Measurements from ENCODE around the gene ITGA8.
"Not testable (repeated sequence)": the region's sequence is repeated elsewhere in the genome, so short reads cannot be mapped to it uniquely, and the experiment has no call there.

ITGA8 gene

GRCh38 chr10:15719899-15720634 is at the start of gene ITGA8:
Gene ITGA8, minus strand, starts transcription at chr10:15719922. Its CDS starts 151 bp downstream, at chr10:15719771.
- no peak for DNase-seq (ENCODE audit: low read depth in 2 of 2)

- no peak for DNase-seq (ENCODE audit: low read depth in 2 of 2)
Measured at GRCh38 chr10:15764892-15765454, 45.3 kb upstream of the ITGA8 start.

GRCh38 chr10:15763006-15763405 is 43.3 kb upstream of the ITGA8 start:
- DNase-seq (ENCODE audit: low read depth in 2 of 2): no peak

GRCh38 chr10:15762239-15762638 is 42.5 kb upstream of the ITGA8 start:
- not testable (repeated sequence) for DNase-seq (ENCODE audit: low read depth in 2 of 2)

DNA sequence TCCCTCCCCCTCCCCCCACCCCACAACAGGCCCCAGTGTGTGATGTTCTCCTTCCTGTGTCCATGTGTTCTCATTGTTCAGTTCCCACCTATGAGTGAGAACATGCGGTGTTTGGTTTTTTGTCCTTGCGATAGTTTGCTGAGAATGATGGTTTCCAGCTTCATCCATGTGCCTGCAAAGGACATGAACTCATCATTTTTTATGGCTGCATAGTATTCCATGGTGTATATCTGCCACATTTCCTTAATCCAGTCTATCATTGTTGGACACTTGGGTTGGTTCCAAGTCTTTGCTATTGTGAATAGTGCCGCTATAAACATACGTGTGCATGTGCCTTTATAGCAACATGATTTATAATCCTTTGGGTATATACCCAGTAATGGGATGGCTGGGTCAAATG is 41.5 kb upstream of the ITGA8 start:
- DNase-seq (ENCODE audit: low read depth in 2 of 2): not testable (repeated sequence)

GRCh38 chr10:15760681-15761080 is 41.0 kb upstream of the ITGA8 start:
- no peak for DNase-seq (ENCODE audit: low read depth in 2 of 2)

DNA sequence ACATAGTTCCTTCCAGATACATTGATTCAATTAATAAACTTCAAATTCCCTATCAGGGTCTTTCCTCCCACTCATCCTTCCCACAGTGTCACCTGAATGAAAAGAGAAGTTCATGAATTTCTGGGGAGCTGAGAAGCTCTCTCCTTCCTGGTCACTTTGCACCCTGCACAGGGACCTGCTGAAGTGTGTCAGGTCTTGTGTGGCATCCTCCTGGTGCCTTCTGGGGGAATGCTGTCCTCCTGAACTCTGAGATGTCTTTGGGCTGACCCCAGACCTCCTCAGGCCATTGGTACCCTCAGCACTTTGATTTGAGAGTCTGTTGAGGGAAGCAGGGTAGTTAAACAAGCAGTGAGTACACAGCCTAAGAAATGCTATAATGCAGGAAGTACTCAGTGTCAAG is 39.5 kb upstream of the ITGA8 start:
- no peak for DNase-seq (ENCODE audit: low read depth in 2 of 2)

DNA sequence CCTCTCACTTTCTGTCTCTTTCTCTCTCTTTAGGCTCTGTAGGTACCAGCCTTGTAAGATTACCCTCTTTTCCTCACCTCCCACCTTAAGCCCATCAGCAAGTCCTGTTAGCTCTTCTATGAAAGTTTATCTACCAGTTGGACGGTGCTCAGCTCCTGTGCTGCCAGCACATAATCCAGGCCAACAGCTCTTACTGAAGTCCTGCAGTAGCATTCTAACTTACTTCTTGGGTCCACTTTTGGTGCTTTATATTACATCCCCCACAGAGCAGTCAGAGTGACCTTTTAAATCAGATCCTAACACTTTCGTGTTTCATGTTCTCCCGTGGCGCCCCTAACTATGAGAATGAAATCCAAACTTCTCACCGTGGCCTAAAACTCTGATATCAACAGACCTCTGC is 38.9 kb upstream of the ITGA8 start:
- no peak for DNase-seq (ENCODE audit: low read depth in 2 of 2)

DNA sequence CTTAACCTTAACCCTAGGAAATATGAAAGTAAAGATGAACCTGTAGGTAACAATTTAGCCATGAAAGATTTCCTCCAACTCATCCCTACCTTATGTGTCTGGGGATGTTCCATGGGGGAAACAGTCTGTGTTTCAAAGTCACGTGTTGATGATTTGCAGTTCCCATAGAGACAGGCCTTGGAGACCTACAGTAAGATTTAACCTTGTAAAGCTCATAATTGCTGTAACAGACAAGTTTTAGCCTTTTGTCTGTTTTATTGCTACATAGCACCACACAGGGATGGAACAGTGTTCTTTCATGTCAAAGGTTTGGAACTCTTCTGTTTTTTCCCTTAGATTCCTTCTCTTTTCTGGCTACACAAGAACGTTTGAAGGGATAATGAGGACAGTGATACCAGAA is 35.2 kb upstream of the ITGA8 start:
- DNase-seq (ENCODE audit: low read depth in 2 of 2): no peak

DNA sequence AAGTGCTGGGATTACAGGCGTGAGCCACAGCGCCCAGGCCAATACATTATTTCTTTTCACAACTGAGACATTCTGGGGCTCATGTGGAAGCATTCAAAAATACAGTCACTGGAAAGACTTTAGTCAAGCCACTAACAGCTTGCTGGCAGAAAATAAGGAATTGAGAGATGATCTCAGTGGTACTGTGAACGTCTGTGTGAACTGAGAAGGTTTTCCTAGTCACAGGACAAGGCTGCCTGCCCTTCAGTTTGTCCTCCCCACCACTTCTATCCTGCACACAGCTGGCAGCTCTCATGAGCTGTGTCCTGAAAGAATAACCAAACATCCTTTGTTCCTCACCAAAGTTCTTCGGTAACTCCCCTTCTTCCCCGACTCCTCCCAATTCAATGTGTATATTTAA is 31.3 kb upstream of the ITGA8 start:
- DNase-seq (ENCODE audit: low read depth in 2 of 2): no peak

GRCh38 chr10:15748126-15748525 is 28.4 kb upstream of the ITGA8 start:
- DNase-seq (ENCODE audit: low read depth in 2 of 2): no peak

DNA sequence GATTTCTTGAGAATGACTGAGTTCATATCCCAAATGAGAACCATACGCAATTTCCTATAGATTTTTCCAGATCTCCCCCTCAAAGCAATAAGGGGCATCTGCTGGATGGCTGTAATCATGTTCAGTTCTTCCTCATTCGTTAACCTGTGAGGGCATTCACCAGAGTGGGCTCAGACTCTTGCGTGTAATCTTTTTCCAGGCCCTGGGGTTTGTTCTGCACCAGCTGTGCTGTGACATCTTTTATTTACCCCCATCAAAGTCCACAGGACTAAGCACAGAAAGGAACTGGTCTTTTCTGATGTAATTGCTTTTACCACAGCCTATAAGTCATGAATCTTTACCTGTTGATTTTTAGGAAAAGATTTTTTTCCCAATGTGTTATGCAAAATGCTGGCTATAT is 27.9 kb upstream of the ITGA8 start:
- no peak for DNase-seq (ENCODE audit: low read depth in 2 of 2)

DNA sequence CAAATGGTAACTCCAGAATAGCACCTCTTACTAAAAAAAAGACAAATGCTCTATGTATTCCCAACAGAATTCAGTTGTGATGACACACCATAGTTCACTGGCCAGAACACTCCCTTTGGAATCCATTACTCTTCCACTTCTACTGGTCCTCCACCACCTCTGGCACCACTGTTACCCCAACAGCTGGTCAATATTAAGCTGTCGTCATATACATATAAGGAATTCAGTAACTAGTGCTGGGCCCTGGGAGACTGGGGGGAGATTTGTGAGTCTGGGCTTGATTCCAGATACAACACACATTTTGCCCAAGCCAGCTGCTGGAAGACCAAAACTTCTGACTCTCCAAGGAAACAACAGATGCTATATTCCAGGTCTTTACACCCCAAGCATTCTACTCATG is 26.0 kb upstream of the ITGA8 start:
- no peak for DNase-seq (ENCODE audit: low read depth in 2 of 2)

GRCh38 chr10:15744217-15744865 is 24.6 kb upstream of the ITGA8 start:
- no peak for DNase-seq (ENCODE audit: low read depth in 2 of 2)

DNA sequence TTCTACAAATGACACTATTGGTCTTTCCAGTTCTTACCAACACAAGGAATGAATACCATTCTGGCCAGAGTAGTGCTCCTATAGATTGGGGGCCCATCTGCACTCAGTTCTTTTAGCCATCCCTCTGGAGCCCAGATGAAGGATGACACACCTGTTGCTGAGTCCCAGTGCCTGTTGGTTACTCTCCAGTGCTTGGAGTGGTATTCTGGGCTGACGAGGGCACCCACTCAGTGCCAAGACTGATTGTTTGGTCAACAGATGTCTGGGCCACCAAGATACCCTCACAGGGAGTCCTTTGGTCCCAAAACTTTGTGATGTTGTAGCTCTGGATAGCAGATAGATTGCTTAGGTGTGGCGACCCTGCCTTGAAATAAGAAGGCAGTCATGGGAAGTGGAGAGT is 23.7 kb upstream of the ITGA8 start:
- no peak for DNase-seq (ENCODE audit: low read depth in 2 of 2)

DNA sequence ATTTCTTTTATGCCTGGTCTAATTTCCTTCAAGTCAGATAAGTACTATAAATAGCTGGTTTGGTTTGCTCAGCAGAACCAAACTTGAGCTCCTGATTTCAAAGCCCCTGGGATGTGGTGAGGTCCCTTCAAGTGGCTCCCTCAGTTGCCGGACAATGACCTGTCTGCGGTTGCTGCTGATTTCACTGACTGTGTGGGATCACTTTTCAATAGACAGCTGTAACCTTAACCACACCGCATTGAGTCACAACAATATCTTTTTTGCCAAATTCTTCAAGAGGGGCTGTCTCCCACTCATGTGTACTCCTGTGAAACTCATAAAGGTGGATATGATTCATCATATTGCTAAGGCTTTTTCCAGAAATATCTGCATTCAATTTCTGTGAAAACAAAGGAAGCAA is 23.1 kb upstream of the ITGA8 start:
- no peak for DNase-seq (ENCODE audit: low read depth in 2 of 2)

- no peak for DNase-seq (ENCODE audit: low read depth in 2 of 2)
Measured at GRCh38 chr10:15742102-15742501, 22.4 kb upstream of the ITGA8 start.

- DNase-seq (ENCODE audit: low read depth in 2 of 2): no peak
Measured at GRCh38 chr10:15741581-15741980, 21.9 kb upstream of the ITGA8 start.

DNA sequence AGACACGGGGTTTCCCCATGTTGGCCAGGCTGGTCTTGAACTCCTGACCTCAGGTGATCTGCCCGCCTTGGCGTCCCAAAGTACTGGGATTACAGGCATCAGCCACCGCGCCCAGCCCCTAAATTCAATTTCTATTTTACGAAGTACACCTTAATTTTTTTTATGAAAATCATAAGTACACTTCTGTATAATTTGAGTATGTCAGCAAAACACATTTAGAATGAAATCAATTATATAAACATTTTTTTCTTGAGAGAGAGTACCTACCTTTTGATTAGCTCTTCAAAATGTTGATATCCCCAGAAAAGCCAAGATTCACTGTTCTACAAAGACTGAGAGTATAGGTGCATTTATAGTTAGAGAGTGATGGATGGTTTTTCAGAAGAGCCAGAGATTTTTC is 20.5 kb upstream of the ITGA8 start:
- DNase-seq (ENCODE audit: low read depth in 2 of 2): no peak

DNA sequence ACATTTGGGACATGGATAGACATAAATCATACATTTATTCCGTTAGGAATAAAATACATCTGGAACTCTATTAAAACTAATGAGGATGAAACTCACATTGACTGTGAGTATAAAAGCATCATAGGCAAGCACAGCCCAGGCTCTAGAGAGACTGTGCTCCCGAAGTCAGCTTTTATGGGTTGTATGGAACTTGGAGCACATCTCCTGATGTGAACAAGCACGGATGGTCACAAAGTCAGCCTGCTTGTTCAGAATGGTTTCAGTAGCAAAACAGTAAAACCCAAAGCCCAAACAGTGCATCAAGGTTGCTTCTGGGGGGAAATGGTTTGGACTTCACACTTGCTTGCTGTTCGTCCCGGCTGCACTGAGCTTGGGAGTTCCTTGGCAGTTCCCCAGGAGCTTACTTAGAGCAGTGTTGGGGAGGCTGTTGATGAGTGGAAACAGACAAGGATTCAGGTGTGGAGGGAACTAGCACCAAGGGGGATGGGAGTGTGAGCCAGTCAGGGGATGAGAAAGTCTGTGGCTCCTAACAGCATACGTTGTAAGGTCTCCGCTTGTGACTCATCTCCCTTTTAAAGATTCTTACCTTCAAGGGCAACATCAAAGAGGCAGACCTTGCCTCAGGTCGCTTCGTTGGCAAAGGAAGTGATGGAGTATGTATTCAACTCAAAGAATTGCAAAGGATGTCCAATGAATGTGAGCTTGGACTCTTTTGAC is 19.7 kb upstream of the ITGA8 start:
- DNase-seq (ENCODE audit: low read depth in 2 of 2): no peak

GRCh38 chr10:15738270-15738925 is 18.7 kb upstream of the ITGA8 start:
- DNase-seq (ENCODE audit: low read depth in 2 of 2): no peak

GRCh38 chr10:15737656-15738055 is 17.9 kb upstream of the ITGA8 start:
- DNase-seq (ENCODE audit: low read depth in 2 of 2): no peak
